ENCODE data around the gene STRBP.
A peak's percentile ranks its signal among the peaks of the same experiment; 100 is the strongest.
"Not testable (repeated sequence)": the region's sequence is repeated elsewhere in the genome, so short reads cannot be mapped to it uniquely, and the experiment has no call there.

Gene STRBP

DNA sequence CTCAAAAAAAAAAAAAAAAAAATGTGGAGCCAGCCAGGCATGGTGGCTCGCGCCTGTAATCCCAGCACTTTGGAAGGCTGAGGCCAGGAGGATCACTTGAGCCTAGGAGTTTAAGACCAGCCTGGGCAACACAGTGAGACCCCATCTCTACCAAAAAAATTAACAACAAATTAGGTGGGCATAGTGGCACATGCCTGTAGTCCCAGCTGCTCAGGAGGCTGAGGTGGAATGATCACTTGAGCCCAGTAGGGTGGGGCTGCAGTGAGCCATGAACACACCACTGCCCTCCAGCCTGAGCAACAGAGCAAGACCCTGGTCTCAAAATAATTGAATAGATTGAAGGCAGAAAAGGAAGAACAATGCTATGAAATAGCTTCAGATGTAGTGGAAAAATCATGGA is 82.4 kb downstream of the STRBP start:
- not testable (repeated sequence) for DNase-seq

DNA sequence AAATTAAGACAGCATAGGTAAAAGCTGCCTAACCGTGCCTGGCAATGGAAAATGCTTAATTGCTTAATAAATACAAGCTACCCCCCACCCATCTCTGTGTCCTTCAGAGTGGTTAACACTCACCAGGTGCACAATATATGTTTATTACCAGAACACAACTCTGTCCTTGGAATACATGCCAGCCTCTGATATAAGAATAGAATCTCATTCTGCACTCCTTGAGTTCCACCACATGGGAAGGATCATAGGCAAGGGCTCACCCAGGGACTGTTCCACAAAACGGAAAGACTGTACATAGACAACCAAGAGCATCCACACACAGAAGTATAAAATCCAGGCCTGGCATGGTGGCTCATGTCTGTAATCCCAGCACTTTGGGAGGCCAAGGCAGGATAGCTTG is 91.4 kb downstream of the STRBP start:
- DNase-seq, result no peak

DNA sequence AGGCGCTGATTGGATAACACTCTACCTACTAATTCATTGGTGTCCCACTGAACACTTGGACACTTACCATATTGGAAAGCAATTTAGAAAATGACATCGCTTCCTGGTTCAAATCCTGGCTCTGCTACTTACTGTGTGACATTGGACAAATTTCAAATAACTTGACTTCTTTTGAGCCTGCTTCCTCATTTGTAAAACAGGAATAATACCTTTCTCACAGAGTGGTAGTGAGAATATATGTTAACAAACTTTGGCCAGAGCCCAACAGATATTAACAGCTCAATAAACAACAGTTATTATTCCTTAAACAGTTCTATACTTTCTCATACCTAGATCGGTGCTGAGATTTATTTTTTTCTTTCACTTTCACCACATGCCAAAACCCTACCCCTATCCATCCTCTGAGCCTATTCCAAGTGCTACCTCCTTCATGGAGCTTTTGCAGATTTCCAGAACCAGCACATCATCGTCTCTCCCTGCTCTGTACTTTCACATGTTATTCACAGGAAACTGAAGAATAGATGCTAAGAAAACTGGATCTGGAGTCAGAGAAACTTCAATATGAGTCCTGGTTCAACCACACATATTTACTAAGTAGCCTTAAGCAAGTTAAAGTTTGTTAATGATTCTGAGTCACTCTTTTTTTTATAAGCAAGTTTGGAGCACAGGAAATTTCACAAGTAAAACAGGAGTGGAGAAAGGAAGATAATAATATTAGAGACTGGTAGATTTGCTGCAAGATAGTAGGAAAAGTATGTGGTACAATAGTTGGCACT is 92.3 kb downstream of the STRBP start:
- DNase-seq, result no peak

DNA sequence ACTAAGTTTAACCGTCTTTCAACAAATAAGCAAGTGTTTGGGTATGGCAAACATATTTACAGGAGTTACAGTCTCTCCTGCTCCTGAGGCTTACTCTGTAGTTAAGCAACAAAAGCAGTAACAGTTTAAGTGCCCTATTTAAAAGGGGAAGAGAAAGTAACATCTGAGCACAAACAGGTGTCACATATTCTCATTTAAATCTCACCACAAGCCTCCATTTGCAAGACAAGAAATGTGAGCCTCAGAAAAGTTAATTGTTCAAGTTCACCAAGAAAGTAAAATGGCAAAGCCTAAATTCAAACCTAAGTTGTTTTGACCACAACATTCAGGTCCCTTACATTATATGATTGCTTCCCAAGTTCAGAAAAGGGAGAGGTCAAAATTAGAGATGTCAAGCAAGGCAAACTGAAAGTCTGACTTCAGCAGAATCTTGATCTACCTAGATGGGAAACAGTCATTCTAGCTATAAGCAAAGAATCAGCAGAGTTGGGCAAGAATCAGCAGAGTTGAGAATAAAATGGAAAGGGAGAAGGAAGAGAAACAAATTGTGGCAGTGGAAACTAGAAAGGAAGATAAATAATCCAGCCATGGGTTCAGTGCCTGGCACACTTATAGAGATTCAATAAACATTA is 93.4 kb downstream of the STRBP start:
- no peak for DNase-seq

DNA sequence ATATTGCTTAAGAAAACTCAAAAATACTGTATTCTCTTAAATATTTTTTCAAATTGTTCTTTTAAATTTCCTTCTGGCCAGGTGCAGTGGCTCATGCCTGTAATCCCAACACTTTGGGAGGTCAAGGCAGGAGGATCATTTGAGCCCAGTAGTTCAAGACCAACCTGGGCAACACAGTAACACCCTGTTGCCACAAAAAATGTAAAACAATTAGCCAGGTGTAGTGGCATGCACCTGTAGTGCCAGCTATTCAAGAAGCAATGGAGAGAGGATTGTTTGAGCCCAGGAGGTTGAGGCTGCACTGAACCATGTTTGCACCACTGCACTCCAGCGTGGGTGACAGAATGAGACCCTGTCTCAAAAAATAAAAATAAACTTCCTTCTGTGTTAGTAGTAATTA is 94.3 kb downstream of the STRBP start:
- no peak for DNase-seq

DNA sequence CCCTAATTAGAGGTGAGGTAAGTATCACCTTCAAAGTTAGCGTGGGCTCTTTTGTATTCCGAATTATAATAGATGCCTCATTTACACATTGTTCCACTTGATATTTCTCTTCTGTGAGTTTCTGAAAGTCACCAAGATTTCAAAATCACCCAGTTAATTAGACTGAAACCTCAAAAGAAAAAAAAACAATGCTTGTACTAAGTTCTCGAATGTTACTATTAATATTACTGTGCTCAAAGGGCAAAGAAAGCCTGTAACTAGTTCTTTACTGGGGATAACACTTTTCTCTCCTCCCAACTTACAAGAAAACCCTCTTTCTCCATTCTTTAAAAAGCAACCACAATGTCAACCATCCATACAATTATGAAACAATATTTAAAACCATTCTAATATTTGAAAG is 98.5 kb downstream of the STRBP start:
- DNase-seq, result no peak

DNA sequence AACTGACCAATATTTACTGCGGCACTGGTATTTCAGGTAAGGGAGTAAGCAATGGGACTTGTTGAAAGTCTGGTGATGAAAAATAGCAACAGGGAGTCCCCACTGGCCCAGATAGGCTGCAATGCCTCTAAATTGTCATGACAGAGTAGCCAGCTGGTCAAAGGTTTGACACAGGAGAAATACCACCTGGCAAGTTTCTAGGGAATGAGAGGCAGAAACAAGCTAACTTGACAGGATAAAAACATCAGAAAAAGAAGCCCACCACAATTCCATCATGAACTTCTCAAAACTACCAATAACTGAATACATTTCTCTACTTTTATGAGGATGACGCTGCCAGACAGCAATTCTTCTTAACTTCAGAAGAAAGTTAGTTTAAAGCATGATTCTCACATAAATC is 99.8 kb downstream of the STRBP start:
- DNase-seq, result peak in 1 of 2 experiments; percentile 27

DNA sequence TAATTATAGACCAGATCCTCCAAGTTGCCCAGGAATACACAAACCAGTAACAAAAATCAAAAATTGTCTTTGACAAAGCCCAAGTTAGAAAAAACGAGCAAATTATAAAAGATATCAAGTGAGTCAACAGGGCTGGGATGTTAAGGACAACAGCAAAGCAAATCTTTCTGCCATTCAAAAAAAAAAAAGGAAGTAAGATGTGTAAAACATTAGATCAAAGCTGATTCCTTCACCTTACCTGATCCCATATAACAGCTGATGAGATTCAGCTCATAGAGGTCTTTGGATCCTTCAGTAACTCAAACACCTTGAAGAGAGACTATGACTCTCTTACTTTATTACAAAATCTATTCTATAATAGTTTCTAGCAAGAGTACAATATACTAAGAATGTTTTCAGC is 100.9 kb downstream of the STRBP start:
- no peak for DNase-seq

DNA sequence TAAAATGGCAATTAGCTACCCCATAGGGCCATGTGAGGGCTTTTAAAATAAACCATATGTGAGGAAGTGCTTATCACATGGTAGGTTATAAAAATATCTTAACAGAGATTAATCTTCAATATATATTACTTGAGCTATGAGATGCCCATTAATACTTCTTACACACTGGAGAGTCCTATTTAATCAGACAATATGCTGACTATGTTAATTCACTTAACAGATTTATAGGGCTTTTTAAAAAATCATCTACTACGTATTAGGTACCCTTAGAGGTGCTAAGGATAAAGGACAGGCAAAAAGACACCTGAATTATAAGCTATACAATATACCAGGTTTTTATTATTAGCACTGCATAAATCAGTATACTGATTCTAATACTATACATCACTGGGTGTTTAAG is 102.6 kb downstream of the STRBP start:
- peak in 1 of 2 experiments; percentile 23 for DNase-seq

DNA sequence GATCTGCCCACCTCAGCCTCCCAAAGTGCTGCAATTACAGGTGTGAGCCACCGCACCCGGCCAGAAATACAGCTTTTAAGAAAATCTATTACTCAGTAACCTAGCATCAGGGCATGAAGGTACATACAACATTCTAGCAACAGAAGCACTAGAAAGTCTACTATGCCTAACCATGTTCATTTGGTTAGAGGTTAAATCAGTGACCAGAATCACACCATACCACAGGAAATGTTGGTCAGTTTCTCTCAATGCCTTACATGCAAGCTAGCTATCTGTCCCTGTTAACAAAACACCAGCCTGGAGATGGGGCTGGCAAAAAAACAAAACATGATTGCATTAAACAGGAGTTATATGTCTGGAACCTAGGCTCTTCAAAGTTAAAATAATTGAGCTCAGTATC is 104.1 kb downstream of the STRBP start:
- DNase-seq, result no peak

DNA sequence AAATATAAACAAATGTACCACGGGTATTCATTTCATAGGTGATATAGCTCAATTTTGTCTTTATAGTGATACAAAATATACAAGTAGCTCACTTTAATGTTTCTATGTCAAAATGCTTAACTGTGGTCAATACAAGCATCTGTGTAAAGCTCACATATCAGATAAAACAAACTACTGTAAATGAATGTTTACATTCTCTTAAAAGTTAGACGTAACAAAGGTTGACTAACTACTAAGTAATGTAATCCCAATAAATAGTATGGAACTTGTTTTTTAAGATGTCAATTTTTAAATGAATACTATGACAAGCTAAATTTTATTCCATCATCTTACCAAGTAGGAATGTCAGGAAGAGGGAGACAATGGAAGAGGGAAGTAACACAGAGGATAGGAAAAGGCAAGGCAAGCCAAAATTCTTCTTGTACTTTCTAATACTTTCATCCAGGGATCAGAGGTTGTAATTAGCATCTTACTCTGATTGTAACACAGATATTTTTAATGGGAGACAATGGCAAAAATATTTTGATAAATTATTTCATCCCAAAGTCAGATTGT is 105.5 kb downstream of the STRBP start:
- DNase-seq, result no peak

DNA sequence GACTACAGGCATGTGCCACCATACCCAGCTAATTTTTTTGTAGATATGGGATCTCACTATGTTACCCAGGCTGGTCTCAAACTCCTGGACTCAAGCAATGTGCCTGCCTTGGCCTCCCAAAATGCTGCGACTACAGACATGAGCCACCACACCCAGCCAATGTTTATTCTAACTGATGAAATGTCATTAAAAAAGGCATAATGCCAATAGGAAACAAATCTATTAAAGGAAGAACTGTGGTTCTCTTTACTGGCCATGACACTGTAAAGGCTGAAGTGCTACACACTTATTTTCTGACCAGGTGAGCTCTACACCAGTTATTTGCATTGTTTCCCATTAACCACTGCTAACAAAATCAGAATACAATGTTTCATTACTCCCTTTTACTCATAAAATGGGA is 106.0 kb downstream of the STRBP start:
- no peak for DNase-seq

DNA sequence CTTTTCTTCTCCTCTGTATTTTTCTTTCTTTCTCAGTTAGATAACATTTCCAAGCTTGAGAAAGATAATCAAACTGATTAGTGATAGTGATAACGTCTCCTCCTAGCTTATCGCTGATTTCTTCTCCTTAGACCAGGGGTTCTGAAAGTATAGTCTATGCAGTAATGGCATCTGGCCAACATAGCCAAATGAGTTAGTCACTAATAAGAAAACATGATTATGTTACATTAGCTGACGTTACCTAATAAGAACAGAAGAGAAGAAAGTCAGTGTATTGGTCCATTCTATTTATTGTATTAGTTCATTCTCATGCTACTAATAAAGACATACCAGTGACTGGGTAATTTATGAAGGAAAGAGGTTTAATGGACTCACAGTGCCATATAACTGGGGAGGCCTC is 111.2 kb downstream of the STRBP start:
- DNase-seq, result no peak

DNA sequence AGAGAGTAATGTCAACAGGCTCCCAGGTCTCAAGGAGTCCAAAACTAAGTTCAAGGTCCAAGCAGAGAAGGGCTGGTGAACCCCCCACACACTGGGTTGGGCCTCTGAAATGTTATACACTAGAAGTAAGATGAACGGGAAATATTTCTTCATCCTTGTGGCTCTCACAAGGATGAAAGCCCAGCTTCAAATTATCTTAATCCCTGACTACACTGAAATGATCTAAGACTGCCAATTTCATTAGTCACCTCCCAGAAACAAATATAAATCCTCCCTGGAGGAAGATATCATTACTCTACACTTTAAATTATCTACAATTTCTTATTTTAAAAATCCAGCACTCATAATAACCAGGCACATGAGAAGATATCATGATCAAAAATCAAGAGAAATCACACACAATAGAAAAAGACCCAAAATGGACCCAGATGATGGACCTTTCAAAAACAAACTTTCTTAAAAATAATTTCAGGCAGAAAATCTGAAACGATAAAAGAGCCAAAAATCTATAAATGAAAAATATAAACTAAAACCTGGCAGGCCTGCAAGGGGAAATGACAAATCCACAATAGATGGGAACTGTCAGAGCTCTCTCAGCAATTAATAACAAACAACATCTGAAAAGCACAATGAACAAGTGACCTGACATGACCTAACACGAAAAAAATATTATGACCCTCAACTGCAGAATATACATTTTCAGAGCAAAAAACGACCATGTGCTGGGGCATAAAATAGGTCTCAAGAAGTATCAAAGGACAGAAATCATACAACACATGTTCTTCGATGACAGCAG is 117.5 kb downstream of the STRBP start:
- DNase-seq, result no peak

DNA sequence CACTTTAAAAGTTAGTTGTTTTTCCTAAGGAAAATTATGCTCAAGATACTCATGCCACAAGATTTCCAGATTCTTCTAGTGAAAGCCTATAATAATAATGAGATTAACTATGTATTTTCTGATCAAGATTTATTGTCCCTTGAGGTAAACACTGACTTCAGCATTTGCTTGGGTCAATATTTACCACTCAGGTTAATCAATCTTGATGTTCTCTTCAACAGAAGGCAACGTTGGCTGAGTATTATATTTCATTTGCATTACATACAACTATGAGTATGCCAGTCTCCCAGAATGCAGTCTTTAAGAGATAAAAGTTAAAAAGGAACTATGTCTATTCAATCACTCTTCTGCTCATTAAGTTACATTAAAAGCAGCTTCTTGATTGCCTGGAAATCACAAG is 119.3 kb downstream of the STRBP start:
- DNase-seq, result no peak

DNA sequence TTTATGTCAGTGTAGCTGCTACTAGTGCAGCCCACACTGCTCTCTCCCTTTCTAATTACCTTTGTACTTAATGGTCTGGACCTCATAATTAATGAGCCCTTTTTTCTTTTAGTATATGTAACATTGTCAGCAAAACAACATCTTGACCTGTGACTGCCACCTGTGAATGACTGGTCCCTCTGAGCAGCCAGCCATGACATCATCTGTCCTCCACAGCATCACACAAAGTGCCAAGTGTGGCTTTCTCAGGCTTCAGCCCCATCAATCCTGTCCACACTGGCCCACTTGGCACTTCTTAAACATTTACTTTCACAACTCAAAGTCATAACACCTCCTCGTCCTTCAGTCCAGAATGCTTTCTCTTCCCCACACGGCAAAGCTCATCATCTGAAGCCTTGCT is 130.2 kb downstream of the STRBP start:
- DNase-seq, result no peak

DNA sequence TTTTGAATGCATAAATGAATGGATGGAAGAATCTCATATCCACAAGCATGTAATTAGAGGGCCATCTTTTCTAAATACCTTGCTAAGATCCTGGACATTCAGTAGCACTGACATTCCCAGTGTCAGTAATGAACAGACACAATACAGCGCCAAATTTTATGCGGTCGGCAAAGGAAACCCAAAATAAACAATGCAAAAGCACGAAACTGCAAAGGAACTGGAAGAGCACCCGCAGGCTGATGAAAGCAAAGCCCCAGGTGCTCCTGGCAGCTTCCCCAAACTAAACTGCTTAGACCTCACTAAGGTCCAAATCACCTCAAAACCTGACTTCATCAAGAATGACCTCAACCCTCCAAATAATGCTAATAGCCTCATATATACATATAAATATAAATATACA is 133.0 kb downstream of the STRBP start:
- no peak for DNase-seq

DNA sequence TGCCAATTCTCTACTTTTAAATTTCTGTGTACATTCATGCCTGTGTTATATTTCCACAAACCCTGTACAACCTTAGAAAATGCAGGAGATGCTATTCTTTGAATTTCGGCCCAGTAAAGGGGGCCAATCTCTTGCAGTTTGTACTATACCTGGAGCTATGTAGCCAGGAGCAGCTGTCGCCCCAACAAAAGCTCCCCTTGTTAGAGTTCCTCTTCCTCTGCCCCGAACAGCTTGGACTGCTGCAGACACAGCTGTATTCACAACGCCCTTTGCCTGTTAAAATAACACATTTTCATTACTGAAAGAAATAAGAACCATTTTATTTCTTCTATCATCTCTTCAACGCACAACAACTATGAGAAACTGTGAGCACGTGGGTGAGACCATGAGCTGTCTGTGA is 135.7 kb downstream of the STRBP start:
- no peak for DNase-seq

DNA sequence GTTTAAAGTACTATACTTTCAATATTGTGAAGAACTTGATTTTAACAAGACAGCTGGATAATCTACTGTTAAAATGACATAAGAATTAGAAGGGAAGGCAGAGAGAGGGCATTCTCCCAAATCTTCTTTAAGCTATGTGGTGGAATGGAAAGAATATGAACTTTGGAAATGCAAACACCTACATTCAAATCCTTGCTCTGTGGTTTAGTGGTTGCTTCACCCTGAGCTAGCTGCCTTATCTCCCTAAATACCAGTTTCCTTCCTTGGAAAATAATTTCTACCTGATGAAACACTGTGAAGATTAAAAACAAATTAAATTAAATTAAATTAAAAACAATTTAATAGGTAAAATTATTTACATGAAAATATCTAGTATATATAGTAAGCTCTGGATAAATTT is 136.4 kb downstream of the STRBP start:
- DNase-seq, result no peak

DNA sequence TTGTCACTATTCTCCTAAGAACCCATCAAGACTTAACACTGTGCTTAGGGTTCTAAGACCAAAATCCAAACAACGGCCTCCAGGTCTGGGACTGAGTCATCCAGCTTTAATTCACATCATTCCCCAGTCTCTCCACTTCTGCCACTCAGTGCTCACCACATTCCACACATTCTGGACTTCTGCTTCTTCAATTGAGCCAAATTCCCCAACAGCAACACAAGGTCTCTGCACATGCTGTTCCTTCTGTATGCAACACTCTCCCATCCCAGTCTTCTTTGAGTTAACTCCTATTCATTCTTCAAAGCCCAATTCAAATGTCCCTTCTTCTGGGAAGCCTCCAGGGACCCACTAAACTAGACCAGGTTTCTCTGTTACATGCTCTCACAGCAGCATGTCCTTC is 137.1 kb downstream of the STRBP start:
- no peak for DNase-seq

DNA sequence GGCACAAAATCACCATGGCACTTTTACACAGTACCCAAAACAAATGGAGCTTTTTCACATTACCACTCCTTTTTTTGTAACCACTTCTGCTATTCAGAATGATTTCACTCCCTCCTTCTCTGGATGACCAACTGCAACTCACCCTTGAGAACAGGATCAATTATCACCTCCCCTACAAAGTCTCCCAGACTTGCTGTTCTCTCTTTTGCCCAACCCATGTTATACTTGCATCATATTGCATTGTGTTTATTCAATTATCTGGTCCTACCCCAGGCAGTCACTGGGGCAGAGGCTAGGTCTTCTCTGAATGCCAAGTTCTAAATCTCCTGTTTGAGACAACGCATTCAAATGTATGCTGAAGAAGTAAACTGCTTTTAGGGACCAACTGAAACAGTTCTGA is 139.0 kb downstream of the STRBP start:
- DNase-seq, result no peak

DNA sequence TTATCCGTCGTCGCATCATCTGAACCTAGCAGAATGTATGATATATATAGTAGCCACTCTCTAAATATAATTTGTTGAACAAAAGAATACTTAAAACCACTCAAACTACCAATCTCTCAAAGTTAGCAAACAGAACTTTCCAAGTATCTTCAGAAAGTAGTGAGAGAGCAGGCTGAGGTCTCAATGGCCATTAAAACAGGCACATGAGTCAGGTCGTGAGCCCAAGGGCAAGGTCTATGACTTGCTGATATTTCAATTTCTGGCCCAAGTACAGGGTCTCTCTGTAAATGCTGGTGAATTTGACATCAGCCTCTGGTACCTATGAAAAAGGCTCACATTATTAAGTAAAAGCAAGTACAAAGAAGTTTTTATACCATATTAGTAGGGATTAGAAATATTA is 139.8 kb downstream of the STRBP start:
- DNase-seq, result no peak

DNA sequence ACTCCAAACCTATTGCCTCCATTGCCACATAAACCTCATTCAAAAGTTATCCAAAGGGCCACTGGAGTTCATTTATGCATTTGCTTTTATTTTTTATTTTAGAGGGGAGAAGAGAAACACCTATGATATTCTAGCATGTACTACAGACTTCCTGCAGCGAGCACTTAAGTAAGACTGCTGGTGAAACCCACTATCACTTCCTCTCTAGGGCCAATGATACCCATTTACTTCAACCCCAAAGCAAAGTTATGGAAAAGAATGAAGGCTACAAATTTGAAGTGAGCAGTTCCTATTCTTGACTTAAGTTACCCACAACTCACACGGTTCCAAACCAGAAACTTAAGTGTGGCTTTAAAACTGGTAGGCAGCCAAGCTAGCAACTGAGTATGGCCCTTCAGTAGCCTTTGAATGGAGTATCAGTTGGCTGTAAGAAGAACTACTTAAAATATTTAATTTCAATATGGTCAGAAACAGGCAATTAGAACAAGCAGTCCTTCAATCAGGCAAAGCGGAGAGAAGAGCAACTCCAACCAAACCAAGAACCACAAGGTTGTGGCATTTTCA is 140.8 kb downstream of the STRBP start:
- no peak for DNase-seq
